ENCODE results near the gene ARRDC4.

ARRDC4 gene

GRCh38 chr15:97960364-97961066 is at the start of gene ARRDC4:
Gene ARRDC4, plus strand, starts transcription at chr15:97960703. Its CDS starts 159 bp downstream, at chr15:97960862.
- DNase-seq (ENCODE audit: low read depth) = peak; percentile 95

GRCh38 chr15:97914711-97915110 is 45.8 kb upstream of the ARRDC4 start:
- no peak for DNase-seq (ENCODE audit: low read depth)

- DNase-seq (ENCODE audit: low read depth) = no peak
Observed at GRCh38 chr15:97915261-97915660, 45.2 kb upstream of the ARRDC4 start.

- DNase-seq (ENCODE audit: low read depth) = no peak
Observed at GRCh38 chr15:97921296-97921865, 39.1 kb upstream of the ARRDC4 start.

- no peak for DNase-seq (ENCODE audit: low read depth)
Observed at GRCh38 chr15:97929456-97930229, 30.9 kb upstream of the ARRDC4 start.

GRCh38 chr15:97930230-97930629 is 30.3 kb upstream of the ARRDC4 start:
- no peak for DNase-seq (ENCODE audit: low read depth)

- DNase-seq (ENCODE audit: low read depth) = no peak
Observed at GRCh38 chr15:97931314-97931713, 29.2 kb upstream of the ARRDC4 start.

GRCh38 chr15:97933589-97933988 is 26.9 kb upstream of the ARRDC4 start:
- no peak for DNase-seq (ENCODE audit: low read depth)

- no peak for DNase-seq (ENCODE audit: low read depth)
Observed at GRCh38 chr15:97940993-97941392, 19.5 kb upstream of the ARRDC4 start.

- no peak for DNase-seq (ENCODE audit: low read depth)
Observed at GRCh38 chr15:97941572-97941971, 18.9 kb upstream of the ARRDC4 start.

- no peak for DNase-seq (ENCODE audit: low read depth)
Observed at GRCh38 chr15:97944724-97945123, 15.8 kb upstream of the ARRDC4 start.

GRCh38 chr15:97947465-97948260 is 12.8 kb upstream of the ARRDC4 start:
- DNase-seq (ENCODE audit: low read depth) = no peak

GRCh38 chr15:97953254-97953653 is 7.2 kb upstream of the ARRDC4 start:
- DNase-seq (ENCODE audit: low read depth) = no peak

GRCh38 chr15:97953748-97954147 is 6.8 kb upstream of the ARRDC4 start:
- DNase-seq (ENCODE audit: low read depth) = no peak

GRCh38 chr15:97955035-97955434 is 5.5 kb upstream of the ARRDC4 start:
- no peak for DNase-seq (ENCODE audit: low read depth)

GRCh38 chr15:97955529-97955928 is 5.0 kb upstream of the ARRDC4 start:
- DNase-seq (ENCODE audit: low read depth) = no peak

- DNase-seq (ENCODE audit: low read depth) = no peak
Observed at GRCh38 chr15:97959724-97960363, 659 bp upstream of the ARRDC4 start.

GRCh38 chr15:97961067-97961954 is 808 bp downstream of the ARRDC4 start:
- no peak for DNase-seq (ENCODE audit: low read depth)

GRCh38 chr15:97962263-97962662 is 1.8 kb downstream of the ARRDC4 start:
- no peak for DNase-seq (ENCODE audit: low read depth)

GRCh38 chr15:97963779-97964178 is 3.3 kb downstream of the ARRDC4 start:
- no peak for DNase-seq (ENCODE audit: low read depth)

- DNase-seq (ENCODE audit: low read depth) = no peak
Observed at GRCh38 chr15:97966246-97966645, 5.7 kb downstream of the ARRDC4 start.

Data from stimulated activated CD8-positive, alpha-beta memory T cell treated with anti-CD3 and anti-CD28 coated beads, Interleukin-15, amount 100 ng/mL, for 1 hour (primary cell).